ENCODE measurements around the gene GALP.
"Not testable (repeated sequence)": the region's sequence is repeated elsewhere in the genome, so short reads cannot be mapped to it uniquely, and the experiment has no call there.

Gene GALP

GRCh38 chr19:56201973-56202372 lies 26.2 kb downstream of the GALP start, which contains the start of gene ZSCAN5C:
ZSCAN5C (plus strand) TSS chr19:56202273; CDS start chr19:56205914, 3,641 bp downstream.
- TF ChIP-seq MYC (IDR thresholded peaks at IDR 0.05; ENCODE audit: low read depth, low read length): no peak
- TF ChIP-seq POLR2A (IDR thresholded peaks at IDR 0.05; ENCODE audit: extremely low read depth, insufficient read length): no peak
- TF ChIP-seq, protein P1, sequence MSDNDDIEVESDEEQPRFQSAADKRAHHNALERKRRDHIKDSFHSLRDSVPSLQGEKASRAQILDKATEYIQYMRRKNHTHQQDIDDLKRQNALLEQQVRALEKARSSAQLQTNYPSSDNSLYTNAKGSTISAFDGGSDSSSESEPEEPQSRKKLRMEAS (IDR thresholded peaks at IDR 0.05; ENCODE audit: low read depth, low read length): no peak
- TF ChIP-seq CTCF (IDR thresholded peaks at IDR 0.05; ENCODE audit: low read depth, low read length): no peak
- DNase-seq (ENCODE audit: low read depth): no peak
- no peak within 1 kb of the TSS for H3K4me3 ChIP-seq (ENCODE audit: low read depth, low read length)

- H3K4me3 ChIP-seq (ENCODE audit: low read depth, low read length); DNase-seq (ENCODE audit: low read depth): not testable (repeated sequence)
Observed at GRCh38 chr19:56207581-56207980, 31.8 kb downstream of the GALP start.

- DNase-seq (ENCODE audit: low read depth): no peak
- no peak overlapping the region for H3K4me3 ChIP-seq (ENCODE audit: low read depth, low read length)
- TF ChIP-seq, protein P1 (IDR thresholded peaks at IDR 0.05; ENCODE audit: low read depth, low read length): no peak
- TF ChIP-seq POLR2A (IDR thresholded peaks at IDR 0.05; ENCODE audit: extremely low read depth, insufficient read length) (no peak), CTCF (IDR thresholded peaks at IDR 0.05; ENCODE audit: low read depth, low read length) (no peak), MYC (IDR thresholded peaks at IDR 0.05; ENCODE audit: low read depth, low read length) (no peak)
Observed at GRCh38 chr19:56209091-56209490, 33.3 kb downstream of the GALP start.

DNA sequence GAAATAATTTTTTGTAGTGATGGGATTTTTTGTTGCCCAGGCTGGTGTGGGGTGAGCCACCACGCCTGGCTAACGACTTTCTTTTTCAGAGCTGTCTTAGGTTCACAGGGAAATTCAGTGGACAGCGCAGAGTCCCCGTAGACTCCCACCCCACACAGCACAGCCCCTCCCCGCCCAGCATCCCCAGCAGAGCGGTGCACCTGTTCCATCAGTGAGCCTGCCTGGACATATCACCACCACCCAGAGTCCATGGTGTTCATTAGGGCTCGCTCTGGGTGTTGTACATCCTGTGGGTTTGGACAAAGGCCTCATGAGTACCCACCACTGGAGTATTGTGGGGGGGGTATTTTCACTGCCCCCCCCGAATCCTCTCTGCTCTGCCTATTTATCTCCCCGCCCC lies 34.2 kb downstream of the GALP start:
- not testable (repeated sequence) for H3K4me3 ChIP-seq (ENCODE audit: low read depth, low read length)

DNA sequence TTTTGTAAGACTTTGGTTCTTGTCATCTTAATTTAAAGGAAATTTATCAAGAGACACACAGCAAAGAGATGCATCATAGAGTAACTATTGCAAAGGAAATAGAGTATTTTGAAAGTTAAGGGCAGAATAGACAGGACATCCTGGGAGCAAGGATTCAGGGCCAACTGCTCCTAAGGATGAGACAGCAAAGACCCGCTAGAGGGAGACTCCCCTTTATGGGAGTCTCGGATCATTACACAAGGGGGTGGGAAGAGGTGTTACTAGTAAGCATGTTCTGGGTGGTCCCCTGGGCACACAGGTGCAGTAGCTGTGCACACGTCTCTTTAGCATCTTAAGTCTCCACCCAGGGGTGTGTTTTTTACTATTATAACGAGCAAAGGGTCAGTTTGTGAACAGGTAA lies 35.9 kb downstream of the GALP start:
- H3K4me3 ChIP-seq (ENCODE audit: low read depth, low read length): no peak overlapping the region
- no peak for DNase-seq (ENCODE audit: low read depth)
- TF ChIP-seq, protein P1 (IDR thresholded peaks at IDR 0.05; ENCODE audit: low read depth, low read length): no peak
- no peak for TF ChIP-seq MYC (IDR thresholded peaks at IDR 0.05; ENCODE audit: low read depth, low read length)
- TF ChIP-seq CTCF (IDR thresholded peaks at IDR 0.05; ENCODE audit: low read depth, low read length): no peak
- no peak for TF ChIP-seq POLR2A (IDR thresholded peaks at IDR 0.05; ENCODE audit: extremely low read depth, insufficient read length)

More for the DNA sequence above, 34.2 kb downstream of the GALP start:
- not testable (repeated sequence) for DNase-seq (ENCODE audit: low read depth)

DNA sequence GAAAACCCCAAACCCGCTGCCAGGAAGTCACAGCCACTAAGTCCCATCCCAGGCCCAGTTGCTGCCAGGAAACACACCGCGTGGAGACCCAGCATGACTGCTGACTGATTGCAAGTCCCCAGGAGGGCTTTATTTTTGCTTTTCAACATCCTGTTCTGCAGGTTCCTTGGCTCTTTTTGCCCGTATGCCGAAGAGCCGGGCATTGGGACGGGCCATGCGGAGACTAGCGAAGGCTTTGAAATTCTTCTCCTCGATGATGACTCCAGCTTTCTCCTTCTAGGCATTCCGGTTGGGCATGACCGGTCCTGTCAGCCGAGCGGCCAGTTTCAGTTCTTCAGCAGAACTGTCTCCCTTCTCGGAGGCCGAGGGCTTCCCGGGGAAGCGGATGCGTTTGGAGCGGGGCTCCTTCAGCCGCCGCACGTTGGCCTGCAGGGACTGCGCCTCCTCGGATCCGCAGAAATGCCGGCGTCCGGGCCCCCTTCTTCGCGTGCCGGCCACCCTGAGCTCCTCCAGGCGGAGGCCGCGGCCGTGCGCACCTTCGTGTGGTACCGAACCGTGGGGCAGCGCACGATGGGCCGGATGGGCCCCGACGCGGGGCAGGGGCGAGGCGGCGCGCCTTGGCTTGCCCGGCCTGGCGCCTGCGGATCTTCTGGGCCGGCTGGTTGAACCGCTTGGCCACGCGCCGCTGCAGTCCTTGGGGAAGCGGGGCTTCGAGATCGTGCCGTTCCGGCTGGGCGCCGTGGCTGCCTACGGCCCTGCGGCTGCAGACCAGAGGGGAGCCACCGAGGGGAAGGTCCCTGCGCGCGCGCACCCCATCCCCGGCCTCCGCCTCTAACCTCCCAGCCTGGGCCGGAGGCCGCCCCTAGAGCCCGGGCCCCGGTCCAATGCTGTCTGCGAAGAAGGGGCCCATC lies 41.5 kb downstream of the GALP start:
- DNase-seq (ENCODE audit: low read depth): no peak
- H3K4me3 ChIP-seq (ENCODE audit: low read depth, low read length): no peak overlapping the region
- TF ChIP-seq MYC (IDR thresholded peaks at IDR 0.05; ENCODE audit: low read depth, low read length) (no peak), CTCF (IDR thresholded peaks at IDR 0.05; ENCODE audit: low read depth, low read length) (no peak), POLR2A (IDR thresholded peaks at IDR 0.05; ENCODE audit: extremely low read depth, insufficient read length) (no peak)
- TF ChIP-seq, protein P1 (IDR thresholded peaks at IDR 0.05; ENCODE audit: low read depth, low read length): no peak

GRCh38 chr19:56218961-56219360 lies 43.2 kb downstream of the GALP start:
- H3K4me3 ChIP-seq (ENCODE audit: low read depth, low read length): no peak overlapping the region
- TF ChIP-seq MYC (IDR thresholded peaks at IDR 0.05; ENCODE audit: low read depth, low read length) (no peak), CTCF (IDR thresholded peaks at IDR 0.05; ENCODE audit: low read depth, low read length) (no peak), POLR2A (IDR thresholded peaks at IDR 0.05; ENCODE audit: extremely low read depth, insufficient read length) (no peak)
- TF ChIP-seq, protein P1 (IDR thresholded peaks at IDR 0.05; ENCODE audit: low read depth, low read length): no peak
- no peak for DNase-seq (ENCODE audit: low read depth)

Measured in NB4 (cell line).